Duodenal mucosa (tissue), 2 donors: ENCODE results near the gene CMTM2.
"Not testable (repeated sequence)": the region's sequence is repeated elsewhere in the genome, so short reads cannot be mapped to it uniquely, and the experiment has no call there.

Experiments used
- H3K27ac ChIP-seq: one replicate; pipeline ENCODE4 v1.7.0; 2013; ENCODE audit warnings: low read depth, low read length
- H3K27me3 ChIP-seq, 2 donors: one replicate each; pipeline ENCODE4 v1.7.0; 2013; ENCODE audit warnings: low read length in 2 of 2, control low read depth in 1 of 2; ENCODE audit not compliant: insufficient read depth in 2 of 2, control insufficient read depth in 1 of 2
- H3K36me3 ChIP-seq, 2 donors: one replicate each; pipeline ENCODE4 v1.7.0; 2013; ENCODE audit warnings: low read length in 2 of 2, control low read depth in 1 of 2; ENCODE audit not compliant: insufficient read depth in 2 of 2, control insufficient read depth in 1 of 2
- H3K4me1 ChIP-seq, 2 donors: one replicate each; pipeline ENCODE4 v1.7.0; 2013; ENCODE audit warnings: low read length in 2 of 2, control low read depth in 1 of 2; ENCODE audit not compliant: insufficient read depth in 2 of 2, control insufficient read depth in 1 of 2
- H3K4me3 ChIP-seq, 2 donors: one replicate each; pipeline ENCODE4 v1.7.0; 2013; ENCODE audit warnings: low read length in 2 of 2, low read depth in 1 of 2
- H3K9ac ChIP-seq, 2 donors: one replicate each; pipeline ENCODE4 v1.7.0; 2013; ENCODE audit warnings: low read length in 2 of 2, low read depth in 1 of 2
- H3K9me3 ChIP-seq, 2 donors: one replicate each; pipeline ENCODE4 v1.7.0; 2013; ENCODE audit warnings: low read length in 2 of 2, control low read depth in 1 of 2; ENCODE audit not compliant: control insufficient read depth in 1 of 2

Gene CMTM2

GRCh38 chr16:66567270-66567669 is 12.0 kb upstream of the CMTM2 start:
- not testable (repeated sequence) for H3K27ac ChIP-seq, H3K4me3 ChIP-seq, H3K9ac ChIP-seq, H3K27me3 ChIP-seq, H3K9me3 ChIP-seq
- Histone ChIP-seq H3K36me3 (peaks cover 0 to 24% of the 10 kb centered on the region in 2 donors), H3K4me1 (peaks cover 0 to 13% of the 10 kb centered on the region in 2 donors)

- peaks cover 0 to 13% of the 10 kb centered on the region in 2 donors for H3K4me1 ChIP-seq
- H3K9ac ChIP-seq: no peak overlapping the region
- H3K27me3 ChIP-seq: no peaks in the 10 kb centered on the region
- no peak overlapping the region for H3K27ac ChIP-seq
- H3K4me3 ChIP-seq: no peak overlapping the region
- H3K9me3 ChIP-seq: no peaks in the 10 kb centered on the region
- peaks cover 0 to 21% of the 10 kb centered on the region in 2 donors for H3K36me3 ChIP-seq
These were observed 10.9 kb upstream of the CMTM2 start for GRCh38 chr16:66568355-66568754.

GRCh38 chr16:66569131-66569530 is 10.1 kb upstream of the CMTM2 start:
- H3K9me3 ChIP-seq: no peaks in the 10 kb centered on the region
- no peak overlapping the region for H3K9ac ChIP-seq
- no peak overlapping the region for H3K4me3 ChIP-seq
- peaks cover 0 to 18% of the 10 kb centered on the region in 2 donors for H3K36me3 ChIP-seq
- H3K27me3 ChIP-seq: no peaks in the 10 kb centered on the region
- no peak overlapping the region for H3K27ac ChIP-seq
- H3K4me1 ChIP-seq: peaks cover 0 to 13% of the 10 kb centered on the region in 2 donors

GRCh38 chr16:66569827-66570405 is 9.3 kb upstream of the CMTM2 start:
- Histone ChIP-seq H3K4me3 (no peak overlapping the region), H3K27ac (no peak overlapping the region), H3K36me3 (peaks cover 0 to 15% of the 10 kb centered on the region in 2 donors), H3K9me3 (no peaks in the 10 kb centered on the region), H3K27me3 (no peaks in the 10 kb centered on the region), H3K9ac (no peak overlapping the region), H3K4me1 (peaks cover 0 to 13% of the 10 kb centered on the region in 2 donors)

- no peak overlapping the region for H3K4me3 ChIP-seq
- H3K9ac ChIP-seq: no peak overlapping the region
- no peaks in the 10 kb centered on the region for H3K36me3 ChIP-seq
- H3K27ac ChIP-seq: no peak overlapping the region
- no peaks in the 10 kb centered on the region for H3K27me3 ChIP-seq
- H3K9me3 ChIP-seq: no peaks in the 10 kb centered on the region
- peaks cover 0 to 13% of the 10 kb centered on the region in 2 donors for H3K4me1 ChIP-seq
These were observed 6.9 kb upstream of the CMTM2 start for GRCh38 chr16:66572356-66572755.

- H3K36me3 ChIP-seq: no peaks in the 10 kb centered on the region
- no peaks in the 10 kb centered on the region for H3K9me3 ChIP-seq
- H3K4me1 ChIP-seq: peaks cover 6 to 13% of the 10 kb centered on the region in 2 donors
These were observed 5.2 kb upstream of the CMTM2 start for GRCh38 chr16:66574081-66574480.

GRCh38 chr16:66574531-66574930 is 4.7 kb upstream of the CMTM2 start:
- Histone ChIP-seq H3K36me3 (no peaks in the 10 kb centered on the region), H3K4me1 (peaks cover 9% of the 10 kb centered on the region in 2 donors), H3K27me3 (peaks cover 13 to 14% of the 10 kb centered on the region in 2 donors), H3K4me3 (no peak overlapping the region), H3K9ac (no peak overlapping the region), H3K27ac (no peak overlapping the region), H3K9me3 (no peaks in the 10 kb centered on the region)

More at GRCh38 chr16:66574081-66574480, 5.2 kb upstream of the CMTM2 start:
- Histone ChIP-seq H3K27ac (no peak overlapping the region), H3K27me3 (peaks cover 9 to 13% of the 10 kb centered on the region in 2 donors), H3K4me3 (no peak overlapping the region), H3K9ac (no peak overlapping the region)

GRCh38 chr16:66575060-66575459 is 4.2 kb upstream of the CMTM2 start:
- Histone ChIP-seq H3K36me3 (no peaks in the 10 kb centered on the region), H3K9ac (no peak overlapping the region), H3K4me3 (no peak overlapping the region), H3K27me3 (peaks cover 14 to 17% of the 10 kb centered on the region in 2 donors), H3K27ac (no peak overlapping the region), H3K9me3 (no peaks in the 10 kb centered on the region), H3K4me1 (peaks cover 4 to 9% of the 10 kb centered on the region in 2 donors)

GRCh38 chr16:66576296-66576695 is 3.0 kb upstream of the CMTM2 start:
- Histone ChIP-seq H3K9me3 (no peaks in the 10 kb centered on the region), H3K36me3 (no peaks in the 10 kb centered on the region), H3K4me1 (peaks cover under 1 to 10% of the 10 kb centered on the region in 2 donors), H3K27ac (no peak overlapping the region), H3K27me3 (peaks cover 14 to 20% of the 10 kb centered on the region in 2 donors), H3K9ac (no peak overlapping the region), H3K4me3 (no peak overlapping the region)

- Histone ChIP-seq H3K9me3 (no peaks in the 10 kb centered on the region), H3K4me1 (peaks cover 7 to 15% of the 10 kb centered on the region in 2 donors), H3K27me3 (peaks cover 14 to 20% of the 10 kb centered on the region in 2 donors), H3K9ac (no peak overlapping the region), H3K27ac (no peak overlapping the region), H3K36me3 (no peaks in the 10 kb centered on the region), H3K4me3 (no peak overlapping the region)
These were observed 1.4 kb downstream of the CMTM2 start for GRCh38 chr16:66580605-66581209.
